Retina (tissue), 1 donor: Measurements from ENCODE around the gene SPTSSB.
A peak's percentile ranks its signal among the peaks of the same experiment; 100 is the strongest.

Experiments used
- DNase-seq: peaks from one replicate; pipeline ENCODE4 v3.0.0-alpha.2; 2016

The SPTSSB gene, protein sequence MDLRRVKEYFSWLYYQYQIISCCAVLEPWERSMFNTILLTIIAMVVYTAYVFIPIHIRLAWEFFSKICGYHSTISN

DNA sequence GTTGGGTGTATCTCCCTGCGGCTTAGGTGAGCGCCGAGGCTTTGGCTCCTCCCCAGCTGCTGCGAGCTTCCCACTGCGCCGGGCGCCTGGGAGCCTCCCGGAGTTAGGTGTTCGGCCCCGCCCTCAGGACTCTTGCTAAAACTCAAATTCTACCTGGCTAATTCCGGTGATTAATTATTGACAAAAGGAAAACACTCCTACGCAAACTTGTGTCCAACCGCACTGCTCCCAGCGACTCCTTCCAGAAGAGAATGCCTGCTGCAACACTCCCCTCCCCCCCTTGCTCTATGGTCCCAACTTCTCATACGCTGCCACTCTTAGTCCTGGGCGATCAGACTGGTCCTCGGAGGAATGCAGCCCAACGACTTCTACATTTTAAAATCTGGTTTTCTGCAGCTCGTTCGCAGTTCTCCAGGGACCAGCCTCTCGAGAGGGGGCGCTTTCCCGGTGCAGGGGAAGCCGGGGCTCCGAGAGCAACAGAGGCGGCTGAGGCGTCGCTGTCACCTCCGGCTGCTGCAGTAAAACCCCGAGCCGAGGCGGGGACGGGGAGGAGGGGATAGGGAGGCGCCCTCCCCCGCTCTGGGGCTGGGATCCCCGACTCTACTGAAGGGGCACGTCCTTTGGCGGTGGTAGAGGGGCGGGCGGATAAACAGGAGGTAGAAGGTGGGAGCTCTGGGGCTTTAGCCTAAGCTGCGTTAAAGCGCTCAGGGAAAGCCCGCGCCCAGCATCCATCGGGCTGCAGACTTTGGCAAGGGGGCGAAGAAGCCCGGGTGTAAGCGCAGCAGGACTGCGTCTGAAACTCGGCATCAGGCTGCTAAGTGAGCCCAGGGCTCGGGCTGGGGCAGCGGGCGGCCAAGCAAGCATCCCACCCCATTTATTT, at the start of gene SPTSSB:
Gene SPTSSB (minus strand): TSS at position 77 of the 880 bp plus-strand sequence. CDS start 25,194 bp downstream, outside the sequence.
- DNase-seq: peak; percentile 88

- DNase-seq: no peak
These were observed 49.4 kb upstream of the SPTSSB start for GRCh38 chr3:161420746-161421145.

DNA sequence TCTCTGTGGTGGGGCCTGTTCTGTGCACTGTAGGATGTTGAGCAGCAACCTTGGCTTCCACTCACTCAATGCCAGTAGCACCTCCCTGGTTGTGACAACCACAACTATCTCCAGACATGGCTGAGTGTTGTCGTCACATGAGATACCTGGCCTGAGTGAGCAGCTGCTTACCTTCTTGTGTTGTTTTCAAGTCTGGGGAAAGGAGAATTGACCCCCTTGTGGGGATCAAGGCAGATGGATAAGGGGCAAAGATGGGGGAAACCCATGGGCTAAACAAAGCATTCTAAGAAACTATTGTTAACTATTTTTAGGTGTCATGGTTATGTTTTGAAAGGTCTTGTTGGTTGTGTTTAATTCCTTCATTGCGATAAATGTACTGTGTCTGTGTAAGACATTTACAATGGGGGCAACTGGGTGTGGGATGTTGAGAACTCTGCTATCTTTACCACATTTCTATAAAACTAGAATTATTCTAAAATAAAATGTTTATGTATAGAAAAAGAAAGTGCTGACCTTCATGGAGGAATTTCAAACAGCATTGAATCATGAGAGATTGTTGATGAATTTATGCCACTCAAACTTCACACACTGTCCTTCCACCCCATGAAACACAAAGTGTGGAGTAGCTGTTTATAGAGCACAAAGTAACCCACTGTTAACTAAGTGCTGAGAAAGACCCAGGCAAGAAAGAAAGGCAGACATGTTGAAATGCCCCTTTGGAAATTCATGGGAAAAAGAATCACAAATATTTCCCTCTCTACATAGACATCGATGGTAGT, 48.4 kb upstream of the SPTSSB start:
- no peak for DNase-seq

DNA sequence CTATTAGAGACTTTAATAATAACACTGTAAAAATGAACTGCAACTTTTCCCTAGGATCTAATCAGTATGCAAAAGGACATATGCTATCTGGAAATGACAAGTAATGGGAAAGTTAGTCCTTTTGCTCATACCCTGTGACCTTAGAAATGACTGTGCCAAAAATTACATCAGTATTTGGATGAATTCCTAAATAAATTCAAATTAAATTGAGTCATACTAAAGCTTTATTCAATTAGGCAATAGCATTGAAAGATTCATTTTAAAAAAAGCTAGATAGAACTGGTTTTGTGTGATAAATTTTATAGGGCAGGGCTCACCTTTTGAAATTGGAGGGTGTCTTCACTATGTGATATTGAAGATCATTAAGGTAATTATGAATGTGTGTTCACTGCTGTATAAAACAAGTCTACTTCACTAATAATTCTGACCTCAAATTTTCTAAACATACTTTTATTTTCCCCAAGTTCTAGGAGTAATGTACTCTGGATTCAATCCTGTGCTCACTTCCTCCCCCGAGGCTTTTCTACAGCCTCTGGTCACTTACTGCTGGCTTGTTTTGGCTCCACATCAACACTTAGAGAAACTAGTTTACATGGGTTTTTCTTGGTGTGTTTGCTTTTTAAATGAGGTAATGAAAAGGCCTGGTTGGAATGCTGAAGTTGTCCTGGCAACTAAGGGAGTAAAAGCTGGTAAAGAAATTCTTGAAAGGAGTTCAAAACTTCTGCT, 44.4 kb upstream of the SPTSSB start:
- DNase-seq: no peak

GRCh38 chr3:161414907-161415306, 43.6 kb upstream of the SPTSSB start:
- DNase-seq: no peak

GRCh38 chr3:161413855-161414210, 42.5 kb upstream of the SPTSSB start:
- DNase-seq: no peak

GRCh38 chr3:161413127-161413854, 42.0 kb upstream of the SPTSSB start:
- no peak for DNase-seq

DNA sequence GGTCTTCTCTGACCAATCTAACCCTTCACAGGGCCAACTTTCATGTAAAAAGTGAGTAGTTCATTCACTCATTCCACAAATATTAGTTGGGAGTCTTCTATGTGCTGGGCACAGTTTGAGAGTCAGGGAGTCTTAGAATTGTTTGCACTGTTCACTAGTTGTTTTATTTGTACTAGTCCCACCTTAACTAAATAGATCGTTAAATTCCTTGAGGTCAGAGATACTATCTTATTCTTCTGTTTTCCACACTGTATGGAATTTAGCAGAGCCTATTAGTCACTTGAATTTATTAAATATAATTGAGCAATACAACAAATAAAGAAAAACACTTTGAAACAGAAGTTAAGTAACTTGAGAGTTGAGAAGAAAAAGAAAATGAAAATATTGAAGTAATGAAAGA, 40.8 kb upstream of the SPTSSB start:
- DNase-seq: no peak

GRCh38 chr3:161409858-161410257, 38.5 kb upstream of the SPTSSB start:
- DNase-seq: no peak

DNA sequence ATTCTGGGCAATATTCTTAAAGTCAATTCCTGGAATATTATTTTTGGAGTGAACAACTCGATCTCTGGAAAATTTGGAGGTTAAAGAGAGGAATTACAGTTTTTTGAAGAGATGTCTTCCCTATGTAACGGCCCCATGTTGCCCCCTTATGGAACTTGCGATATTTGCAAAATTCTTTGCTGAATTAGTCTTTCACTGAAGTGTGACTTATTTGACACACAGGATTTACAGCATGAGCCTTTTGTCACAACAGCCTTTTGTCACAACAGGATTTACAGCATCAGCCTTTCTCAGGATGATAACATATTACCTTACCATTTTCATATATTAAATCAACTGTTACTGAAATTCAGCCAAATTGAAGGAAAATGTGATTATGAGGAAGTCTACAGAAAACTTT, 37.8 kb upstream of the SPTSSB start:
- no peak for DNase-seq

- DNase-seq: no peak
These were observed 35.6 kb upstream of the SPTSSB start for GRCh38 chr3:161406594-161407555.

GRCh38 chr3:161405836-161406235, 34.5 kb upstream of the SPTSSB start:
- DNase-seq: no peak

GRCh38 chr3:161405087-161405486, 33.8 kb upstream of the SPTSSB start:
- DNase-seq: no peak

GRCh38 chr3:161403251-161403650, 31.9 kb upstream of the SPTSSB start:
- DNase-seq: no peak

DNA sequence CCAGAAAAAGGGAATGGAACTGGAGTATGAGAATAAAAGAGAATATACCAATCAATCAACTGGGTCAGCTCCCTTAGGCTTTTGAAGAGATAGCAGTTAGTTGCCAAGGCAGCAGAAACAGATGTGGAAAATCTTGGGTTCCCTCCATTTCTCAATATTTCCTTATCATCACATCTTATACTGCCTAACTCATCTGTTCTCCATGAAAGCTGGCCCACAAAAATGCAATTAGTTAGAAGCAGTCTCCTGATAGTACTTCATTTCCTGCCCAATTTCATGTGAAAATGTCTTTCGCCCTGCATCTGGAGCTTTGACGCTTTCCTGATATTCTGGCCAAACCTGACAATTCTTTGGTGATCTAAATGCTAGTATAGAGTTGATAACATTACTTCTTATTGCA, 30.1 kb upstream of the SPTSSB start:
- DNase-seq: no peak

DNA sequence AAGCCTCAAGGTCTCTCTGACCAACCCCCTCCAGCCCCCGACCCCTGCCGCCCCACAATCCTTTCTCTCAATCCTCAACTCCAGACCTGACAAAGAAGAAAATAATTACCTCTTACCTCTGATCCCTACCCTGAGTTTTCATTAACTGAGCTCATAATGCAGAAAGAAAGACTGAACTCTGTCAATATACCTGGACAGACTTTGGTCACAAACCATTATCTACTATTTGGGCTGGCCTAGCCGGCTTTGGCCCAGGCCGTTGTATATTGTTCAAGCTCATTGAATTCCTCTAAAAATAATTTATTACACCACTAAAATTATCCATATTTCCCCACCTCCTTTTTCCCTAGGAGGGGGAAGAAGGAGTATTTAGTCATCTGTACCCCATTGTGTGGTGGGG, 29.3 kb upstream of the SPTSSB start:
- no peak for DNase-seq

DNA sequence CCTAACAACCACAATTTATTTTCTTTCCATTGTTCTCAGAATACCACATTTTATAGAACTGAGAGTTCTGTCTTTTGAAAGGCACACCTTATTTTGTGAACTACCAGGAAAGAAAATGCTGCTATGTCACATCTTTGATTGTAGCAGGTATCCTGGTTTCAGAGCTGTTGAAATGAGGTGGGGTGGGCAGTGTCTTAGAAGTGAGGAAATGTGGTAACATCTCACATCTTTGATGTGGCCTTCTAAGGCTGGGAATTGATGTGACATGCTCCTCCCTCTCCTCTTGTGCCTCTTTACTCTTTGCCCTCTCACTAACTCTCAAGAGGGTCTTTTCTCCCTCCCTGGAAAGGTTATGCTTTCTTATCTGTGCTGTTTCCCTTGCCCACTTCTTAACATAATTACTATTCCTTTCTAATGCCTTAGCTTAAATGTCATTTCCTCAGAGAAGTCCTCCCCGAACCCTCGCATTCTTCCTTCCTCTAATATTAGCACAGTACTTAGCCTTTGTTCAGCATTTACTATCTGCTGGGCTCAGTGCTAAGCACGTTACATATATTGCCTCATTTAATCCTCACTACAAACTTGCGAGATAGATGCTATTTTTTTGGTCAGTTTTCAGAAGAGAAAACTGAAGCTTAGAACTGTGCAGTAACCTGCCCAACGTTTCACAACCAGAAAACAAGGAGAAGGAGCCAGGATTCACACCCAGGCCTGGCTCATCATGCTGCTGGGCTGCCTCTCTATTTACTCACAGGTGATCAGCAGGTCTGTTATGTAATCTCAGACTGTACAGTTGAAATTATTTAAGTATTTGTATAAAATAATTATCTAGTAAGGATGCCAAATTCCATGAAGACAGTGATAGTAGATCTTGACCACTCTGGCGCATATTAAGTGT, 24.0 kb upstream of the SPTSSB start:
- no peak for DNase-seq

DNA sequence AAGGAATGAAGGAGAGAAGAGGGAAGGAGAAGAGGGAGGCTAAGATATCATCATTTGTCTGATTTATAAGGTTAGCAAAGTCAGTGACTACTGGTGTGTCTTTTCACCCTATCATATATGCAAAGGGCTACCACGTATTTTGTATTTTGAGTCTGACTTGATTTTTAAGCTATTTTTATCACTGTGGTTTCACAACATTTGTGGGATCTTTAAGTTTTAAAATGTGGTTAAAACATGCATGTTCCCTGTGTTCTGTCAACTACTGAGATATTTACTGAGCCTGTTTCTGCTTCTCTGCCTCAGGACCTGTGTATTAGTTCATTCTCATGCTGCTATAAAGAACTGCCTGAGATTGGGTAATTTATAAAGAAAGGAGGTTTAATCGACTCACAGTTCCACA, 22.5 kb upstream of the SPTSSB start:
- no peak for DNase-seq

- no peak for DNase-seq
These were observed 22.0 kb upstream of the SPTSSB start for GRCh38 chr3:161393310-161393709.

GRCh38 chr3:161392853-161393252, 21.5 kb upstream of the SPTSSB start:
- no peak for DNase-seq
